Esophagus muscularis mucosa (tissue), 4 donors: ENCODE measurements around the gene SLC9C1. TPM values are rescaled to one million over a fixed set of nuclear protein-coding genes. Genes with fewer than 3 reads are reported as not detected.
A peak's percentile ranks its signal among the peaks of the same experiment; 100 is the strongest.

Experiments
- DNase-seq: peaks from one replicate; pipeline ENCODE4 v3.0.0-alpha.2; 2017; ENCODE audit errors: extremely low spot score
- H3K27ac ChIP-seq, 4 donors: fragments of 200-600 bp; sonication (generic); replicated peaks in 1 of 4; 1 replicate in 3 of 4; 2 replicates in 1 of 4; pipeline ENCODE4 v1.5.1; 2016 to 2019; ENCODE audit warnings: mild to moderate bottlenecking in 1 of 4
- H3K27me3 ChIP-seq, 4 donors: fragments of 200-600 bp; sonication (generic); one replicate each; pipeline versions ENCODE4 v1.5.1 to v1.6.0; 2016 to 2019
- H3K36me3 ChIP-seq, 4 donors: fragments of 200-600 bp; sonication (generic); one replicate each; pipeline ENCODE4 v1.5.1; 2016 to 2019
- H3K4me1 ChIP-seq, 4 donors: fragments of 200-600 bp; sonication (generic); one replicate each; pipeline ENCODE4 v1.5.1; 2016 to 2019
- H3K4me3 ChIP-seq, 4 donors: fragments of 200-600 bp; sonication (generic); 1 replicate in 2 of 4; 2 replicates in 2 of 4; pipeline ENCODE4 v1.5.1; 2016 to 2019; ENCODE audit warnings: mild to moderate bottlenecking in 4 of 4, moderate library complexity in 1 of 4
- H3K9me3 ChIP-seq, 4 donors: fragments of 200-600 bp; sonication (generic); 1 replicate in 3 of 4; 2 replicates in 1 of 4; pipeline ENCODE4 v1.5.1; 2016 to 2019
- CTCF ChIP-seq, 3 experiments: fragments of 200-600 bp in 2 of 3; fragments of 450-650 bp in 1 of 3; sonication (generic) in 2 of 3; IDR thresholded peaks; one replicate each; pipeline ENCODE4 v1.5.1; 2017 to 2019; ENCODE audit warnings: antibody characterized with exemption in 3 of 3, mild to moderate bottlenecking in 2 of 3, moderate library complexity in 1 of 3
- EP300 ChIP-seq: sonication (generic); formaldehyde crosslinking; IDR thresholded peaks from one replicate; pipeline ENCODE4 v1.6.1; 2017; ENCODE audit warnings: antibody characterized with exemption
- POLR2A ChIP-seq: fragments of 450-650 bp; IDR thresholded peaks from one replicate; pipeline ENCODE4 v1.6.1; 2017; ENCODE audit warnings: antibody characterized with exemption, moderate library complexity, mild to moderate bottlenecking, low read depth
- POLR2AphosphoS5 ChIP-seq, 2 donors: sonication (generic); formaldehyde crosslinking; IDR thresholded peaks; one replicate each; pipeline ENCODE4 v1.6.1; 2017; ENCODE audit warnings: antibody characterized with exemption in 2 of 2
- WGBS: methylation state at CpG from one replicate; pipeline ENCODE4 v1.1.5; 2018; 5-methylcytosine and 5-hydroxymethylcytosine counted together
- intact Hi-C: fragments of 100-400 bp; cut with DNase I; formaldehyde crosslinking; loops from one replicate; pipeline ENCODE4 v1.15.1; 2023
- total RNA-seq, 4 donors: library from RNA; depleted of rRNA; stranded (reverse); fragments of >200 nt; gene quantifications; one replicate each; pipeline versions ENCODE4 v1.1.0 to v1.2.1, GENCODE V29; 2016

SLC9C1 gene
- total RNA-seq, 4 donors from 2014 or later, result 0.17 TPM; not detected in 3

- Histone ChIP-seq H3K27me3 (no peaks in the 10 kb centered on the region), H3K27ac (no peak overlapping the region), H3K4me1 (no peaks in the 10 kb centered on the region), H3K4me3 (no peak overlapping the region), H3K9me3 (no peaks in the 10 kb centered on the region), H3K36me3 (no peaks in the 10 kb centered on the region)
- DNase-seq, result no peak
- no peak for TF ChIP-seq POLR2AphosphoS5 (IDR thresholded peaks at IDR 0.05)
- intact Hi-C loops, result no loop called here
- 74% methylated on average over 9 of the region's 9 CpGs for WGBS
Measured at GRCh38 chr3:112119962-112120836, 173.8 kb downstream of the SLC9C1 start.

- peak; percentile 89 for DNase-seq
- WGBS, result 89% methylated on average over 4 of the region's 4 CpGs
- intact Hi-C loops, result no loop called here
Measured at GRCh38 chr3:112117841-112118571, 176.0 kb downstream of the SLC9C1 start.

GRCh38 chr3:112117415-112117814, 176.6 kb downstream of the SLC9C1 start:
- TF ChIP-seq POLR2A (no peak), CTCF (IDR thresholded peaks at IDR 0.05) (no peak), EP300 (no peak), POLR2AphosphoS5 (IDR thresholded peaks at IDR 0.05) (no peak)
- intact Hi-C loops, result no loop called here
- H3K27ac ChIP-seq, result no peak overlapping the region
- H3K4me3 ChIP-seq, result no peak overlapping the region
- H3K9me3 ChIP-seq, result no peaks in the 10 kb centered on the region
- no peaks in the 10 kb centered on the region for H3K27me3 ChIP-seq
- WGBS, result 93% methylated on average over 1 of the region's 1 CpG
- no peaks in the 10 kb centered on the region for H3K4me1 ChIP-seq
- DNase-seq, result no peak
- no peaks in the 10 kb centered on the region for H3K36me3 ChIP-seq

More at GRCh38 chr3:112117841-112118571, 176.0 kb downstream of the SLC9C1 start:
- no peak overlapping the region for H3K27ac ChIP-seq
- no peaks in the 10 kb centered on the region for H3K9me3 ChIP-seq
- no peaks in the 10 kb centered on the region for H3K4me1 ChIP-seq
- no peak overlapping the region for H3K4me3 ChIP-seq
- H3K36me3 ChIP-seq, result no peaks in the 10 kb centered on the region
- no peak for TF ChIP-seq EP300
- no peak for TF ChIP-seq CTCF (IDR thresholded peaks at IDR 0.05)
- TF ChIP-seq POLR2A, result no peak
- H3K27me3 ChIP-seq, result no peaks in the 10 kb centered on the region

GRCh38 chr3:112116748-112117186, 177.2 kb downstream of the SLC9C1 start:
- no peaks in the 10 kb centered on the region for H3K4me1 ChIP-seq
- no peak overlapping the region for H3K27ac ChIP-seq
- H3K36me3 ChIP-seq, result no peaks in the 10 kb centered on the region
- peak overlapping the region; percentile 17 to 46 (median 24) for H3K4me3 ChIP-seq
- 66% methylated on average over 13 of the region's 13 CpGs for WGBS
- TF ChIP-seq CTCF (IDR thresholded peaks at IDR 0.05), result no peak
- TF ChIP-seq EP300, result no peak
- no peak for TF ChIP-seq POLR2A
- no peak for TF ChIP-seq POLR2AphosphoS5 (IDR thresholded peaks at IDR 0.05)
- H3K27me3 ChIP-seq, result no peaks in the 10 kb centered on the region
- H3K9me3 ChIP-seq, result no peaks in the 10 kb centered on the region
- peak; percentile 55 for DNase-seq
- intact Hi-C loops, result no loop called here

GRCh38 chr3:112115806-112116383, 178.1 kb downstream of the SLC9C1 start:
- TF ChIP-seq POLR2AphosphoS5 (IDR thresholded peaks at IDR 0.05) (no peak), EP300 (no peak), CTCF (IDR thresholded peaks at IDR 0.05) (no peak), POLR2A (no peak)
- intact Hi-C loops, result no loop called here
- no peaks in the 10 kb centered on the region for H3K4me1 ChIP-seq
- H3K36me3 ChIP-seq, result no peaks in the 10 kb centered on the region
- H3K9me3 ChIP-seq, result no peaks in the 10 kb centered on the region
- WGBS, result 91% methylated on average over 6 of the region's 6 CpGs
- peak; percentile 19 for DNase-seq
- H3K4me3 ChIP-seq, result no peak overlapping the region
- H3K27me3 ChIP-seq, result no peaks in the 10 kb centered on the region
- H3K27ac ChIP-seq, result no peak overlapping the region
